Uterus (tissue), 2 donors: ENCODE measurements around the gene KIF20B.

Experiments
- CTCF ChIP-seq, 4 experiments: fragments of 200-600 bp in 2 of 4; fragments of 450-650 bp in 2 of 4; sonication (generic) in 2 of 4; IDR thresholded peaks; one replicate each; pipeline ENCODE4 v1.5.1; 2016 to 2019; ENCODE audit warnings: antibody characterized with exemption in 4 of 4, mild to moderate bottlenecking in 2 of 4, moderate library complexity in 1 of 4
- POLR2A ChIP-seq, 2 donors: fragments of 450-650 bp; IDR thresholded peaks; one replicate each; pipeline ENCODE4 v1.6.1; 2016; ENCODE audit warnings: antibody characterized with exemption in 2 of 2, mild to moderate bottlenecking in 1 of 2, moderate library complexity in 1 of 2

DNA sequence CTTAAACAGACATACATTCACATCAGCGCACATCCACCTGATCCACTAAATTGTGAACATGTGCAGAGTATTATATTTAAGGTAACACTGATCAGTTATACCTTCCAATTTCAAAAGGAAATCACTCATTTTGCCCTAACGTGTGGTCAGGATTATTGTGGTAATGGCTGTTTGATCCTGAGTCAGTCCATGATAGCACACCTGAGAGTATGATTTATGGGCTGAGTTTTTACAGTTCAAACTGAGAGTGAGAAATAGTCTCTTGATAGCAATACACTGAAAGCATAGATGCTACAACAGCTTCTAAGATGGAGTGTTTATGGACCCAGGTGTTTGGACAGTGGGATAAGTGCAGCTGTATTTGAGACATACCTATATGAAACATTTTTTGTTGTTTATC is 96.7 kb downstream of the KIF20B start:
- TF ChIP-seq POLR2A (IDR thresholded peaks at IDR 0.05): no peak
- TF ChIP-seq CTCF (IDR thresholded peaks at IDR 0.05): no peak
